K562 (cell line): ENCODE measurements around the gene TMEM243. TPM values are rescaled to one million over a fixed set of nuclear protein-coding genes. Genes with fewer than 3 reads are reported as not detected.

Experiments used
- ARID3A ChIP-seq: IDR thresholded peaks from 2 replicates; pipeline ENCODE4 v1.6.1; 2012; ENCODE audit warnings: low read depth, low read length, improper control_type of control experiment, borderline replicate concordance
- BHLHE40 ChIP-seq: IDR thresholded peaks from 2 replicates; pipeline ENCODE4 v1.6.1; 2011; ENCODE audit warnings: low read length, improper control_type of control experiment
- BRF1 ChIP-seq: IDR thresholded peaks from 3 replicates; pipeline ENCODE4 v1.6.1; 2011; ENCODE audit warnings: borderline replicate concordance, mild to moderate bottlenecking; ENCODE audit not compliant: insufficient read length; ENCODE audit errors: extremely low read depth
- CBX3 ChIP-seq, 2 experiments: IDR thresholded peaks; 1 replicate in 1 of 2; 2 replicates in 1 of 2; pipeline ENCODE4 v1.6.1; 2012; ENCODE audit warnings: inconsistent platforms in 2 of 2, low read length in 2 of 2, borderline replicate concordance in 1 of 2, control low read depth in 1 of 2
- DMBX1 ChIP-seq: fragments of 250-450 bp; sonication (Bioruptor Pico); IDR thresholded peaks from 2 replicates; pipeline ENCODE4 v1.8.0; 2022; ENCODE audit warnings: inconsistent platforms, mild to moderate bottlenecking, moderate library complexity, borderline replicate concordance
- HCFC1 ChIP-seq: IDR thresholded peaks from 2 replicates; pipeline ENCODE4 v1.6.1; 2012; ENCODE audit warnings: low read depth, low read length, improper control_type of control experiment
- HNRNPK ChIP-seq: fragments of 200-400 bp; formaldehyde crosslinking; IDR thresholded peaks from one replicate; pipeline ENCODE4 v1.6.1; 2018; ENCODE audit warnings: mild to moderate bottlenecking, low read depth, low read length; ENCODE audit not compliant: poor library complexity, severe bottlenecking
- MCM5 ChIP-seq: fragments of 450-650 bp; IDR thresholded peaks from 2 replicates; pipeline ENCODE4 v1.6.1; 2016; ENCODE audit warnings: low read depth
- MEF2D ChIP-seq: conservative IDR thresholded peaks from 2 replicates; pipeline ENCODE4 v1.6.1; 2016; ENCODE audit warnings: low read depth, missing genetic modification characterization, missing compliant biosample characterization
- MYBL2 ChIP-seq, 2 experiments: fragments of 450-650 bp in 1 of 2; sonication (generic) in 1 of 2; formaldehyde crosslinking in 1 of 2; IDR thresholded peaks; 2 replicates each; pipeline versions ENCODE4 v1.6.1 to v1.8.1; 2017 to 2022; ENCODE audit warnings: borderline replicate concordance in 1 of 2, inconsistent platforms in 1 of 2, low read depth in 1 of 2, mild to moderate bottlenecking in 1 of 2, missing genetic modification reagents in 1 of 2, moderate library complexity in 1 of 2
- POLR3G ChIP-seq: IDR thresholded peaks from 2 replicates; pipeline ENCODE4 v1.6.1; 2011; ENCODE audit not compliant: insufficient read length, insufficient replicate concordance; ENCODE audit errors: extremely low read depth
- SAFB ChIP-seq: fragments of 200-400 bp; formaldehyde crosslinking; IDR thresholded peaks from 2 replicates; pipeline ENCODE4 v1.6.1; 2017; ENCODE audit warnings: low read depth, low read length, borderline replicate concordance
- STAG1 ChIP-seq: sonication (generic); formaldehyde crosslinking; IDR thresholded peaks from 2 replicates; pipeline ENCODE4 v1.5.0; 2020; ENCODE audit warnings: missing genetic modification reagents, borderline replicate concordance
- THAP7 ChIP-seq: fragments of 250-450 bp; sonication (Bioruptor Pico); IDR thresholded peaks from 2 replicates; pipeline ENCODE4 v1.5.0; 2021
- ZKSCAN1 ChIP-seq: fragments of 150-350 bp; IDR thresholded peaks from 2 replicates; pipeline ENCODE4 v1.6.1; 2016; ENCODE audit warnings: low read depth, low read length
- ZNF445 ChIP-seq: fragments of 250-450 bp; sonication (Bioruptor Pico); IDR thresholded peaks from 2 replicates; pipeline ENCODE4 v1.4.0; 2020; ENCODE audit warnings: low read depth, mild to moderate bottlenecking, moderate library complexity
- ZNF561 ChIP-seq: fragments of 450-650 bp; formaldehyde crosslinking; conservative IDR thresholded peaks from 2 replicates; pipeline ENCODE4 v1.4.0; 2020; ENCODE audit warnings: mild to moderate bottlenecking, moderate library complexity
- polyA plus RNA-seq, 8 experiments: library from polyadenylated mRNA; depleted of rRNA in 4 of 8; stranded (reverse) in 5 of 8; unstranded in 3 of 8; fragments of >200 nt; fragmentation: Nextera tagmentation in 2 of 8; fragmentation: Illumina TruSeq in 1 of 8; extraction: Ambion mirVana in 2 of 8; extraction: Trizol in 1 of 8; gene quantifications; 2 replicates each; pipeline versions ENCODE4 v1.2.1 to v1.2.3, GENCODE V29; 2011 to 2014; ENCODE audit warnings: inconsistent platforms in 1 of 8, missing spikeins in 1 of 8
- total RNA-seq, 7 experiments: library from RNA; depleted of rRNA in 6 of 7; stranded (reverse); fragments of >200 nt in 6 of 7; fragmentation: Illumina TruSeq in 2 of 7; extraction: Trizol in 2 of 7; gene quantifications; 2 replicates each; pipeline versions ENCODE4 v1.2.1 to v1.2.3, GENCODE V29; 2011 to 2021; ENCODE audit warnings: low replicate concordance in 1 of 7
- TF ChIP-seq, protein P1 (sequence below): fragments of 150-350 bp; IDR thresholded peaks from 2 replicates; pipeline ENCODE4 v1.6.1; 2014; ENCODE audit warnings: low read depth, mild to moderate bottlenecking, low read length, borderline replicate concordance
- TF ChIP-seq, protein P2 (sequence below), 2 experiments: fragments of 450-650 bp; conservative IDR thresholded peaks; 2 replicates each; pipeline ENCODE4 v1.6.1; 2017; ENCODE audit warnings: mild to moderate bottlenecking in 2 of 2, moderate library complexity in 2 of 2

TMEM243 gene
- total and polyA plus RNA-seq, 9 of the 15 experiments (the other 6 are each of a cell fraction or from before 2014, with no cell fraction given) = 3.9 to 8.6 (median 6.1) TPM

- peak; percentile 28; the same call in 1 of the 2 replicates for TF ChIP-seq ARID3A
- TF ChIP-seq, protein P1, sequence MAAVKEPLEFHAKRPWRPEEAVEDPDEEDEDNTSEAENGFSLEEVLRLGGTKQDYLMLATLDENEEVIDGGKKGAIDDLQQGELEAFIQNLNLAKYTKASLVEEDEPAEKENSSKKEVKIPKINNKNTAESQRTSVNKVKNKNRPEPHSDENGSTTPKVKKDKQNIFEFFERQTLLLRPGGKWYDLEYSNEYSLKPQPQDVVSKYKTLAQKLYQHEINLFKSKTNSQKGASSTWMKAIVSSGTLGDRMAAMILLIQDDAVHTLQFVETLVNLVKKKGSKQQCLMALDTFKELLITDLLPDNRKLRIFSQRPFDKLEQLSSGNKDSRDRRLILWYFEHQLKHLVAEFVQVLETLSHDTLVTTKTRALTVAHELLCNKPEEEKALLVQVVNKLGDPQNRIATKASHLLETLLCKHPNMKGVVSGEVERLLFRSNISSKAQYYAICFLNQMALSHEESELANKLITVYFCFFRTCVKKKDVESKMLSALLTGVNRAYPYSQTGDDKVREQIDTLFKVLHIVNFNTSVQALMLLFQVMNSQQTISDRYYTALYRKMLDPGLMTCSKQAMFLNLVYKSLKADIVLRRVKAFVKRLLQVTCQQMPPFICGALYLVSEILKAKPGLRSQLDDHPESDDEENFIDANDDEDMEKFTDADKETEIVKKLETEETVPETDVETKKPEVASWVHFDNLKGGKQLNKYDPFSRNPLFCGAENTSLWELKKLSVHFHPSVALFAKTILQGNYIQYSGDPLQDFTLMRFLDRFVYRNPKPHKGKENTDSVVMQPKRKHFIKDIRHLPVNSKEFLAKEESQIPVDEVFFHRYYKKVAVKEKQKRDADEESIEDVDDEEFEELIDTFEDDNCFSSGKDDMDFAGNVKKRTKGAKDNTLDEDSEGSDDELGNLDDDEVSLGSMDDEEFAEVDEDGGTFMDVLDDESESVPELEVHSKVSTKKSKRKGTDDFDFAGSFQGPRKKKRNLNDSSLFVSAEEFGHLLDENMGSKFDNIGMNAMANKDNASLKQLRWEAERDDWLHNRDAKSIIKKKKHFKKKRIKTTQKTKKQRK = no peak
- TF ChIP-seq THAP7 = peak; percentile 59; the same call in 1 of the 2 replicates
- TF ChIP-seq MCM5 = no peak
- no peak for TF ChIP-seq STAG1 (CRISPR knock-in tag)
- TF ChIP-seq, protein P2, sequence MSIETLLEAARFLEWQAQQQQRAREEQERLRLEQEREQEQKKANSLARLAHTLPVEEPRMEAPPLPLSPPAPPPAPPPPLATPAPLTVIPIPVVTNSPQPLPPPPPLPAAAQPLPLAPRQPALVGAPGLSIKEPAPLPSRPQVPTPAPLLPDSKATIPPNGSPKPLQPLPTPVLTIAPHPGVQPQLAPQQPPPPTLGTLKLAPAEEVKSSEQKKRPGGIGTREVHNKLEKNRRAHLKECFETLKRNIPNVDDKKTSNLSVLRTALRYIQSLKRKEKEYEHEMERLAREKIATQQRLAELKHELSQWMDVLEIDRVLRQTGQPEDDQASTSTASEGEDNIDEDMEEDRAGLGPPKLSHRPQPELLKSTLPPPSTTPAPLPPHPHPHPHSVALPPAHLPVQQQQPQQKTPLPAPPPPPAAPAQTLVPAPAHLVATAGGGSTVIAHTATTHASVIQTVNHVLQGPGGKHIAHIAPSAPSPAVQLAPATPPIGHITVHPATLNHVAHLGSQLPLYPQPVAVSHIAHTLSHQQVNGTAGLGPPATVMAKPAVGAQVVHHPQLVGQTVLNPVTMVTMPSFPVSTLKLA (conservative IDR thresholded peaks at IDR 0.05) = peak; percentile 92 to 95
- no peak for TF ChIP-seq MEF2D (tag)
- peak; percentile 47; the same call in 1 of the 2 replicates for TF ChIP-seq ZKSCAN1
- peak in 1 of 2 experiments; percentile 76; a peak in 2 of 3 replicates for TF ChIP-seq CBX3 (IDR thresholded peaks at IDR 0.05; ENCODE audit: borderline replicate concordance in 1 of 2, low read length in 2 of 2)
- no peak for TF ChIP-seq BRF1
- no peak for TF ChIP-seq POLR3G
- TF ChIP-seq BHLHE40 = peak; percentile 94
- TF ChIP-seq HNRNPK = no peak
- TF ChIP-seq ZNF561 (CRISPR knock-in tag) = no peak
- peak; percentile 60 for TF ChIP-seq HCFC1
- TF ChIP-seq ZNF445 = no peak
- TF ChIP-seq SAFB = 0 out of 2 replicates have a peak, but pooled peaks have one; percentile 14
- TF ChIP-seq MYBL2 (IDR thresholded peaks at IDR 0.05; ENCODE audit: low read depth) = no peak; the same call in 1 of the 2 replicates
- TF ChIP-seq MYBL2 (CRISPR knock-in tag; IDR thresholded peaks at IDR 0.05; ENCODE audit: borderline replicate concordance) = no peak
- TF ChIP-seq DMBX1 = peak; percentile 66; the same call in 1 of the 2 replicates
Observed at GRCh38 chr7:87152112-87152896, 67.2 kb downstream of the TMEM243 start, which contains the start of gene DMTF1 (continued).
